ENCODE measurements around the gene DXO. TPM values are rescaled to one million over a fixed set of nuclear protein-coding genes. Genes with fewer than 3 reads are reported as not detected.

DXO gene
- total and polyA plus RNA-seq, 2 of the 13 experiments (the other 11 are each of a cell fraction or from before 2014, with no cell fraction given) = 18.6 to 26.2 TPM

DNA sequence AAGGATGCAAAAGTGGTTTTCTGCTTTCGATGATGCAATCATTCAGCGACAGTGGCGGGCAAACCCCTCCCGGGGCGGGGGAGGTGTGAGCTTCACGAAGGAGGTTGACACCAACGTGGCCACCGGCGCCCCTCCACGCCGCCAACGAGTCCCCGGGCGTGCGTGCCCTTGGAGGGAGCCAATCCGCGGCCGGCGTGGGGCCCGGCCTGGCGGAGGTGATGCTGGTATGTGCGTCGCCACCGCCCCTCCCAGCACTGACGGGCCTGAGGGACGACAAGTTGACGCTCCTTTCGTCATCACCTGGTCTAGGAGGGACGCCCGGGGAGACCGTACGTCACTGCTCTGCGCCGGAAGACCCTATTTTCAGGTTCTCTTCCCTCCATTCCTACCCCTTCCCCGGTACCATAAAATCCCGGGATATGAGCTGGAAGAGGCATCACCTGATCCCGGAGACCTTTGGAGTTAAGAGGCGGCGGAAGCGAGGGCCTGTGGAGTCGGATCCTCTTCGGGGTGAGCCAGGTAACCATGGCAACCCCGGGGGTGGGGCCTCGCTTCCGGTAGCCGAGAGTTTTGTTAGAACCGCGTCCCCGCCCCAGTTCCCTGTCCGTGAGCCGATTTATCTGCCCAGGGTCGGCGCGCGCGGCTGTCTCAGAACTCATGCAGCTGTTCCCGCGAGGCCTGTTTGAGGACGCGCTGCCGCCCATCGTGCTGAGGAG is at the start of gene DXO (continued):
- TF ChIP-seq, protein P1, sequence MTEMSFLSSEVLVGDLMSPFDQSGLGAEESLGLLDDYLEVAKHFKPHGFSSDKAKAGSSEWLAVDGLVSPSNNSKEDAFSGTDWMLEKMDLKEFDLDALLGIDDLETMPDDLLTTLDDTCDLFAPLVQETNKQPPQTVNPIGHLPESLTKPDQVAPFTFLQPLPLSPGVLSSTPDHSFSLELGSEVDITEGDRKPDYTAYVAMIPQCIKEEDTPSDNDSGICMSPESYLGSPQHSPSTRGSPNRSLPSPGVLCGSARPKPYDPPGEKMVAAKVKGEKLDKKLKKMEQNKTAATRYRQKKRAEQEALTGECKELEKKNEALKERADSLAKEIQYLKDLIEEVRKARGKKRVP (CRISPR knock-in tag; IDR thresholded peaks at IDR 0.05) = peak; percentile 91 to 95; a peak in 3 of 4 replicates
- TF ChIP-seq ZNF264 (CRISPR knock-in tag; IDR thresholded peaks at IDR 0.05) = peak; percentile 75
- TF ChIP-seq ZSCAN29 (CRISPR knock-in tag; conservative IDR thresholded peaks at IDR 0.05) = peak; percentile 55; the same call in 1 of the 2 replicates
- peak; percentile 9 for TF ChIP-seq SRSF1 (optimal IDR thresholded peaks at IDR 0.05; ENCODE audit: low read depth, low read length)
- TF ChIP-seq, protein P2, sequence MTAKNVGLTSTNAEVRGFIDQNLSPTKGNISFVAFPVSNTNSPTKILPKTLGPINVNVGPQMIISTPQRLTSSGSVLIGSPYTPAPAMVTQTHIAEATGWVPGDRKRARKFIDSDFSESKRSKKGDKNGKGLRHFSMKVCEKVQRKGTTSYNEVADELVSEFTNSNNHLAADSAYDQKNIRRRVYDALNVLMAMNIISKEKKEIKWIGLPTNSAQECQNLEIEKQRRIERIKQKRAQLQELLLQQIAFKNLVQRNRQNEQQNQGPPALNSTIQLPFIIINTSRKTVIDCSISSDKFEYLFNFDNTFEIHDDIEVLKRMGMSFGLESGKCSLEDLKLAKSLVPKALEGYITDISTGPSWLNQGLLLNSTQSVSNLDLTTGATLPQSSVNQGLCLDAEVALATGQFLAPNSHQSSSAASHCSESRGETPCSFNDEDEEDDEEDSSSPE (CRISPR knock-in tag; IDR thresholded peaks at IDR 0.05) = peak; percentile 84
- TF ChIP-seq, protein P3, sequence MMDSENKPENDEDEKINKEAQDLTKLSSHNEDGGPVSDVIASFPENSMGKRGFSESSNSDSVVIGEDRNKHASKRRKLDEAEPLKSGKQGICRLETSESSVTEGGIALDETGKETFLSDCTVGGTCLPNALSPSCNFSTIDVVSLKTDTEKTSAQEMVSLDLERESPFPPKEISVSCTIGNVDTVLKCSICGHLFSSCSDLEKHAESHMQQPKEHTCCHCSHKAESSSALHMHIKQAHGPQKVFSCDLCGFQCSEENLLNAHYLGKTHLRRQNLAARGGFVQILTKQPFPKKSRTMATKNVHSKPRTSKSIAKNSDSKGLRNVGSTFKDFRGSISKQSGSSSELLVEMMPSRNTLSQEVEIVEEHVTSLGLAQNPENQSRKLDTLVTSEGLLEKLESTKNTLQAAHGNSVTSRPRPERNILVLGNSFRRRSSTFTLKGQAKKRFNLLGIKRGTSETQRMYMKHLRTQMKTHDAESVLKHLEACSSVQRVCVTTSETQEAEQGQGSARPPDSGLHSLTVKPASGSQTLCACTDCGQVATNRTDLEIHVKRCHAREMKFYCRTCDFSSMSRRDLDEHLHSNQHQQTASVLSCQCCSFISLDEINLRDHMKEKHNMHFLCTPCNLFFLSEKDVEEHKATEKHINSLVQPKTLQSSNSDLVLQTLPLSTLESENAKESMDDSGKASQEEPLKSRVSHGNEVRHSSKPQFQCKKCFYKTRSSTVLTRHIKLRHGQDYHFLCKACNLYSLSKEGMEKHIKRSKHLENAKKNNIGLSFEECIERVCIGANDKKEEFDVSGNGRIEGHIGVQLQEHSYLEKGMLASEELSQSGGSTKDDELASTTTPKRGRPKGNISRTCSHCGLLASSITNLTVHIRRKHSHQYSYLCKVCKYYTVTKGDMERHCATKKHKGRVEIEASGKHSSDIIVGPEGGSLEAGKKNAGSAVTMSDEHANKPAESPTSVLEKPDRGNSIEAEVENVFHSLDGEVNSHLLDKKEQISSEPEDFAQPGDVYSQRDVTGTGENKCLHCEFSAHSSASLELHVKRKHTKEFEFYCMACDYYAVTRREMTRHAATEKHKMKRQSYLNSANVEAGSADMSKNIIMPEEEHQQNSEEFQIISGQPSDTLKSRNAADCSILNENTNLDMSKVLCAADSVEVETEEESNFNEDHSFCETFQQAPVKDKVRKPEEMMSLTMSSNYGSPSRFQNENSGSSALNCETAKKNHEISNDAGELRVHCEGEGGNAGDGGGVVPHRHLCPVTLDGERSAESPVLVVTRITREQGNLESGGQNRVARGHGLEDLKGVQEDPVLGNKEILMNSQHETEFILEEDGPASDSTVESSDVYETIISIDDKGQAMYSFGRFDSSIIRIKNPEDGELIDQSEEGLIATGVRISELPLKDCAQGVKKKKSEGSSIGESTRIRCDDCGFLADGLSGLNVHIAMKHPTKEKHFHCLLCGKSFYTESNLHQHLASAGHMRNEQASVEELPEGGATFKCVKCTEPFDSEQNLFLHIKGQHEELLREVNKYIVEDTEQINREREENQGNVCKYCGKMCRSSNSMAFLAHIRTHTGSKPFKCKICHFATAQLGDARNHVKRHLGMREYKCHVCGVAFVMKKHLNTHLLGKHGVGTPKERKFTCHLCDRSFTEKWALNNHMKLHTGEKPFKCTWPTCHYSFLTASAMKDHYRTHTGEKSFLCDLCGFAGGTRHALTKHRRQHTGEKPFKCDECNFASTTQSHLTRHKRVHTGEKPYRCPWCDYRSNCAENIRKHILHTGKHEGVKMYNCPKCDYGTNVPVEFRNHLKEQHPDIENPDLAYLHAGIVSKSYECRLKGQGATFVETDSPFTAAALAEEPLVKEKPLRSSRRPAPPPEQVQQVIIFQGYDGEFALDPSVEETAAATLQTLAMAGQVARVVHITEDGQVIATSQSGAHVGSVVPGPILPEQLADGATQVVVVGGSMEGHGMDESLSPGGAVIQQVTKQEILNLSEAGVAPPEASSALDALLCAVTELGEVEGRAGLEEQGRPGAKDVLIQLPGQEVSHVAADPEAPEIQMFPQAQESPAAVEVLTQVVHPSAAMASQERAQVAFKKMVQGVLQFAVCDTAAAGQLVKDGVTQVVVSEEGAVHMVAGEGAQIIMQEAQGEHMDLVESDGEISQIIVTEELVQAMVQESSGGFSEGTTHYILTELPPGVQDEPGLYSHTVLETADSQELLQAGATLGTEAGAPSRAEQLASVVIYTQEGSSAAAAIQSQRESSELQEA (CRISPR knock-in tag; IDR thresholded peaks at IDR 0.05; ENCODE audit: not compliant biosample characterization) = peak; percentile 46
- TF ChIP-seq MIER3 (CRISPR knock-in tag; IDR thresholded peaks at IDR 0.05; ENCODE audit: borderline replicate concordance) = 0 out of 2 replicates have a peak, but pooled peaks have one; percentile 42
- TF ChIP-seq NCOA2 (CRISPR knock-in tag; IDR thresholded peaks at IDR 0.05) = 0 out of 2 replicates have a peak, but pooled peaks have one; percentile 10
- 0 out of 2 replicates have a peak, but pooled peaks have one; percentile 24 for TF ChIP-seq BHLHE40 (IDR thresholded peaks at IDR 0.05; ENCODE audit: low read length)
- peak; percentile 94 for TF ChIP-seq ZNF839 (CRISPR knock-in tag; IDR thresholded peaks at IDR 0.05; ENCODE audit: borderline replicate concordance)
- TF ChIP-seq SRSF4 (IDR thresholded peaks at IDR 0.05; ENCODE audit: low read depth, low read length, poor library complexity, severe bottlenecking) = no peak
- peak; percentile 88; the same call in 1 of the 2 replicates for TF ChIP-seq BRCA1 (CRISPR knock-in tag; IDR thresholded peaks at IDR 0.05)
- TF ChIP-seq, protein P4, sequence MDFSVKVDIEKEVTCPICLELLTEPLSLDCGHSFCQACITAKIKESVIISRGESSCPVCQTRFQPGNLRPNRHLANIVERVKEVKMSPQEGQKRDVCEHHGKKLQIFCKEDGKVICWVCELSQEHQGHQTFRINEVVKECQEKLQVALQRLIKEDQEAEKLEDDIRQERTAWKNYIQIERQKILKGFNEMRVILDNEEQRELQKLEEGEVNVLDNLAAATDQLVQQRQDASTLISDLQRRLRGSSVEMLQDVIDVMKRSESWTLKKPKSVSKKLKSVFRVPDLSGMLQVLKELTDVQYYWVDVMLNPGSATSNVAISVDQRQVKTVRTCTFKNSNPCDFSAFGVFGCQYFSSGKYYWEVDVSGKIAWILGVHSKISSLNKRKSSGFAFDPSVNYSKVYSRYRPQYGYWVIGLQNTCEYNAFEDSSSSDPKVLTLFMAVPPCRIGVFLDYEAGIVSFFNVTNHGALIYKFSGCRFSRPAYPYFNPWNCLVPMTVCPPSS (IDR thresholded peaks at IDR 0.05) = no peak
- no peak for TF ChIP-seq ADNP (CRISPR knock-in tag; IDR thresholded peaks at IDR 0.05)
- peak; percentile 88 for TF ChIP-seq AKAP8 (CRISPR knock-in tag; IDR thresholded peaks at IDR 0.05)
- TF ChIP-seq ZNF83 (CRISPR knock-in tag; IDR thresholded peaks at IDR 0.05; ENCODE audit: borderline replicate concordance) = no peak; the same call in 1 of the 2 replicates
- peak; percentile 51; the same call in 1 of the 2 replicates for TF ChIP-seq ZBTB38 (CRISPR knock-in tag; IDR thresholded peaks at IDR 0.05)

Data from HepG2 (cell line).